ENCODE results near the gene PTPRM. TPM values are rescaled to one million over a fixed set of nuclear protein-coding genes. Genes with fewer than 3 reads are reported as not detected.

PTPRM gene
- total RNA-seq, 4 donors from 2014 or later = 22.5 to 92.5 (median 39.2) TPM

DNA sequence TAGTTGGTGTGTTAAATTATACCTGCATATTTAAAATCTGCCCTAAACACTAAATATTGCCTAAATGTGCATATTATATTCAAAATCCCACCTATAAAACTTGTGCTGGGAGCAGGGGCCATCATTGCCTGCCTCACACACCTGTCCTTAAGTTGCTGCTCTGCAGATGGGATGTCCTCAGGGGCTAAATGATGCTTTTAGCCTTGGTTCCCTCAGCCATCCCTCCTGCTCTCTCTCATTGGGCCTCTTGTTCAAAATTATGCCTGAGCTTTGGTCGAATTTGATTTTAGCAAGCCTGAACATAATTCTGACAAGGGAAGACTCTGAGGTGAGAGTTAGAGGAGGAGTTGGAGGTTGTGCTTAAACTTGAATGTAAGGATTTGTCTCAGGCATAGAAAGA, 723.8 kb downstream of the PTPRM start:
- TF ChIP-seq POLR2AphosphoS5 (IDR thresholded peaks at IDR 0.05) (no peak), CTCF (IDR thresholded peaks at IDR 0.05) (no peak), POLR2A (IDR thresholded peaks at IDR 0.05) (no peak), EP300 (IDR thresholded peaks at IDR 0.05; ENCODE audit: low read depth) (no peak)
- 47 to 60% methylated on average over 1 of the region's 1 CpG for WGBS, 2 donors (ENCODE audit: low coverage in 1 of 2)
- intact Hi-C loops (cut with DNase I; ENCODE audit: low total_unique reads) (no loop called here), in situ Hi-C loops (cut with MboI; ENCODE audit: low pct_ligation_motif_present in 1 of 4, low pct_unique_long_range_greater_than_20kb in 1 of 4, low sequenced_read_pairs in 3 of 4) (loop anchor here in 1 of 4 donors (25.0 kb wide), 1 partner anchor 104 kb away; no protein-coding TSS in a partner anchor)
- Histone ChIP-seq H3K36me3 (no peaks in the 10 kb centered on the region), H3K9me3 (no peaks in the 10 kb centered on the region), H3K27ac (no peak overlapping the region), H3K4me1 (no peaks in the 10 kb centered on the region), H3K4me3 (no peak overlapping the region), H3K27me3 (no peaks in the 10 kb centered on the region)
- DNase-seq = no peak

- in situ Hi-C loops (cut with MboI; ENCODE audit: low pct_ligation_motif_present in 1 of 4, low pct_unique_long_range_greater_than_20kb in 1 of 4, low sequenced_read_pairs in 3 of 4) = loop anchor here in 1 of 4 donors (25.0 kb wide), 1 partner anchor 106 kb away; no protein-coding TSS in a partner anchor
- intact Hi-C loops (cut with DNase I; ENCODE audit: low total_unique reads) = no loop called here
- DNase-seq = no peak
- TF ChIP-seq CTCF (IDR thresholded peaks at IDR 0.05) (no peak), POLR2AphosphoS5 (IDR thresholded peaks at IDR 0.05) (no peak), EP300 (IDR thresholded peaks at IDR 0.05; ENCODE audit: low read depth) (no peak), POLR2A (IDR thresholded peaks at IDR 0.05) (no peak)
- H3K4me3 ChIP-seq = no peak overlapping the region
- no peaks in the 10 kb centered on the region for H3K36me3 ChIP-seq
- no peak overlapping the region for H3K27ac ChIP-seq
- 49 to 52% methylated on average over 2 of the region's 2 CpGs for WGBS, 2 donors (ENCODE audit: low coverage in 1 of 2)
- no peaks in the 10 kb centered on the region for H3K9me3 ChIP-seq
- no peaks in the 10 kb centered on the region for H3K4me1 ChIP-seq
- H3K27me3 ChIP-seq = no peaks in the 10 kb centered on the region
These were observed 726.1 kb downstream of the PTPRM start for GRCh38 chr18:8293184-8293583.

- H3K36me3 ChIP-seq = no peaks in the 10 kb centered on the region
- intact Hi-C loops (cut with DNase I; ENCODE audit: low total_unique reads) = no loop called here
These were observed 729.9 kb downstream of the PTPRM start for GRCh38 chr18:8296886-8297616.

More at GRCh38 chr18:8296886-8297616, 729.9 kb downstream of the PTPRM start:
- Histone ChIP-seq H3K4me1 (no peaks in the 10 kb centered on the region), H3K27ac (no peak overlapping the region), H3K27me3 (no peaks in the 10 kb centered on the region), H3K9me3 (no peaks in the 10 kb centered on the region), H3K4me3 (no peak overlapping the region)
- no peak for DNase-seq
- 92 to 96% methylated on average over 14 to 16 of the region's 16 CpGs for WGBS, 2 donors (ENCODE audit: low coverage in 1 of 2)
- no peak for TF ChIP-seq CTCF (IDR thresholded peaks at IDR 0.05)
- TF ChIP-seq EP300 (IDR thresholded peaks at IDR 0.05; ENCODE audit: low read depth) = no peak
- no peak for TF ChIP-seq POLR2AphosphoS5 (IDR thresholded peaks at IDR 0.05)
- TF ChIP-seq POLR2A (IDR thresholded peaks at IDR 0.05) = no peak
- in situ Hi-C loops (cut with MboI; ENCODE audit: low pct_ligation_motif_present in 1 of 4, low pct_unique_long_range_greater_than_20kb in 1 of 4, low sequenced_read_pairs in 3 of 4) = loop anchor here in 1 of 4 donors (25.0 kb wide), 1 partner anchor 110 kb away; no protein-coding TSS in a partner anchor
